ENCODE results near the gene HHATL.

The HHATL gene

DNA sequence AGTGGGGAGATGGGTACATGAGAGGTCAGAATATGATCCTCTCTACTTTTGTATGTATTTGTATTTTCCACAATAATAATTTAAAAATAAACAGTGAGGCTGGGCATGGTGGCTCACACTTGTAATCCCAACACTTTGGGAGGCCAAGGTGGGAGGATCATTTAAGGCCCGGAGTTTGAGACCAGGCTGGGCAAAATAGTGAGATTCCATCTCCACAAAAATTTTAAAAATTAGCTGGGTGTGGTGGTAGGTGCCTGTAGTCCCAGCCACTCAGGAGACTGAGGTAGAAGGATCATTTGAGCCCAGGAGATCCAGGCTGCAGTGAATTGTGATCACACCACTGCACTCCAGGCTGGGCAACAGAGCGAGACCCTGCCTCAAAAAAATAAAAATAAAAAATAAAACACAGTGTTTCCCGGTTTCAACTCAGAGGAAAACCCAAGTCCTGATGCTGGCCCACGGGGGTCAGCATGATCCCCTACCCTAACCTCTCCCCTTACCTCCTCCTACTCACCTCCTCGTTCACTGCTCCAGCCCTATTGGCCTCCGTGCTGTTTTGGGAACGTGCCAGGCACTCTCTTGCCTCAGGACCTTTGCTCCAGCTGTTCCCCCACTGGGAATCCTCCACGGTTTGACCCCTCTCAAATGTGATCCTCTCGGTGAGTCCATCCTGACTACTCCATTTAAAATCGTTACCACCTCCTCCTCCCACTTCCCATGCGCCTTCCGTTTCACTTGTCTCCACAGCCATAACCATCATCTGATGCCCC, 20.1 kb downstream of the HHATL start:
- no peak for DNase-seq

GRCh38 chr3:42681361-42682038, 21.1 kb downstream of the HHATL start:
- no peak for DNase-seq

- DNase-seq, result no peak
Observed at GRCh38 chr3:42680806-42681205, 21.8 kb downstream of the HHATL start.

DNA sequence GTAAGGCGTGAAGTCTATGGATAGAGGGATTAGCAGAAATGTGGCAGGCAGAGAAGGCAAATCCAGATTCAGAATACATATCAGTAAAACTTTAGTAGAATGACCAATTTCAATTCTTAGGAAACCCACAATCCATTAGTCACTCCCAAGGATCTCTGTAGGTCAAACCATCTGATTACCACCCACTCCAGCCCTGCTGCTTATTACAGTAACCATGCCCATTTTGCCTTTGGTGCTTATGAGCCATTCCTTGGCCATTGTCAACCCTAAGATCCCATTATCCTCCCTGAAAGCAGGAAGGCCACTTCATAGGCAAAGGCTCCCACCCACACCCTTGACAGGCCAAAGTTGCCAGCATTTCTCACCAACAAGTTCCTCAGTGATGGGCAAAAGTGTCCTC, 22.3 kb downstream of the HHATL start:
- no peak for DNase-seq

DNA sequence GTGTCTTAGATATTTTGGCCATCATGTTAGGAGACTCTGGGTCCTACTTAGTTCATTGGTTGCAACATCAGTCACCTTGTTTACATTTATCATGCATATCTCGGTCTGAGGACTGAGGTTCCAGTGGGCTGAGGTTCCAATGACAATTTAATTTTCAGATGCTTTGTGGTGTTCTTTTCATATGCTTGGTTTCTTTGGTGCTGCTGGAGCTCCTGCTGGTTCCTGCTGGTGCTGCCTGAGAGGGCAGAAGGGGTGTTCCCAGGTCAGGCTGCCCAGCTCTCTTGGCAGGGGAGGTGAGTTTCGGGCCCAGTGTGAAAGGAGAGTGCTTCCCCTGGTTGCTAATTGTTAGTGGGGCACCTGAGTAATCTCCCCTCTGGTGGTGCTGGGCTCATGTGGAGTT, 24.2 kb downstream of the HHATL start:
- DNase-seq, result no peak

GRCh38 chr3:42675909-42676308, 26.7 kb downstream of the HHATL start:
- DNase-seq, result no peak

- DNase-seq, result no peak
Observed at GRCh38 chr3:42674146-42674545, 28.5 kb downstream of the HHATL start.

DNA sequence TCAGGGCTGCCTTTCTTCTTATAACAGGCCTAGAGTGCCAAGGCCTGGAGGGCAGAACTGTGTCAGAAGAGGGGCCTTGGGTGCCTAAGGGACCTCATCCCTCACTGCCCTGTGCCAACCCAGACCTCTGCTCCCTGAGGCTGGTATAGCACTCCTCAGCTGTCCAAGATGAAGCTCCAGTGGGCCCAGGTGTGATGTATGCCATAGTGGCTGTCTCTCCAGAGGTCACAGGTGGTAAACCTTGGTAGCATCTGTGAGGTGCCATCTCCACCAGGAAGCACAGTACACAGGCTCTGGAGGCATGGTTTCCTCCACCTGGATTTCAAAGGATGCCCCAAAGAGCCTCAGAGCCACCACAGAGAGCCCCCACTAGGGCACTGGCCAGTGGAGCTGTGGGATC, 29.5 kb downstream of the HHATL start:
- DNase-seq, result no peak

- DNase-seq, result no peak
Observed at GRCh38 chr3:42672515-42672914, 30.1 kb downstream of the HHATL start.

- no peak for DNase-seq
Observed at GRCh38 chr3:42670670-42671069, 31.9 kb downstream of the HHATL start.

DNA sequence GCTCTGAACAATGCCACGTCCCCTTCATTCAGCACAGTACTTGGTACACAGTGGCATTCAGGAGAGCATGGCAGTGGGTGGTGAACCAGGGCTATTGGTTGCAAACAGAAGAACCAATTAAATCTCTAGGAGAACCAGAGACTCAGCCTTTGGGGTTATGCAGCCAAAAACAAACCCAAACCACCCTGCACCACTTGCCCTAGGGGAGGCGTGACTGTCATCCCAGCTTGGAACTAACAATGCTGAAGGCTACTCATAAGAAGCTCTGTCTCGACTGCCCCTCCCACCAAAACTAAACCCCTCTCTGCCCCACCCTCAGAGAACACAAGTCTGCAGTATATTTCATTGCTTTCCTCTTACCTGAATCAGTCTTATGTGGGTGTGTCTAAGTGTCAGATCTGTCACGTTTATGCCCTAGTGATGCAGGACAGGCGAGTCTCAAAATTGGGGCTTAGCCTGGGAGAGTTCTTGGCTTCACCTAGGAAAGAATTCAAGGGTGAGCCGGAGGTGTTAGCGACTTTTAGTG, 32.5 kb downstream of the HHATL start:
- DNase-seq, result no peak

DNA sequence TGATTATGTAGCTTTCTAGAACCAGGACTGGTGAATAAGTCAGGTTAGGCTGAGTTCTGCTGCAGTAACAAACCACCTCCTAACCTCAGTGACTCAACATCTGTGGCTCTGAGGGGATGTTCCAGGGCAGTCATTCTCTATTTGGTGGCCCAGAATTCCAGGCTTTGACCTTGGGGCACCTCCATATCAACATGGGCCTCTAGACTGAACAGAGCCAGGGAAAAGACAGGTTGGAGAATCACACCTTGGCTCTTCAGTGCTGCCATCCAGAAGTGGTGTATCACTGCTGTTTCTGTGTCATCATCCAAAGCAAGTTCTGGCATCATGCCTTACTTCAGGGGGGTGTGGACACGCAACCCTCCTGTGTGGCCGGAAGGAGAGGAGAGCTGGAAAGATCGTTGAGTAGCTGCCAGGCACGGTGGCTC, 33.8 kb downstream of the HHATL start:
- DNase-seq, result no peak

DNA sequence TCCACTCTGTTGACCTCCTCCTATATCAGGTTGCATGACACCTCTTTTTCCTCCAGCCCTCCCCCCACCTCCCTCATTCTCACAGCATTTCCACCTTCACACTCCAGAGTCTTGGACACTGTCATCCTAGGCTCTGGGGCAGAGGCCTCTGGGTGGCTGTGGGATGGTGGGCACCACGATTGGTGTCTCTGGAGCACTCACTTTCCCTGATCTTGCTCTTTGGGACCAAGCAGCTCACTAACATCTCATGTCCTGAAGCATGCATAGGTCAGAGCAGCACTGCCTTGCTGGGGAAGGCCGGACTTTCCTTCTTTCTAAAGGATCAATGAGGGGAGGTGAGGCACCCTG, 34.2 kb downstream of the HHATL start:
- no peak for DNase-seq

DNA sequence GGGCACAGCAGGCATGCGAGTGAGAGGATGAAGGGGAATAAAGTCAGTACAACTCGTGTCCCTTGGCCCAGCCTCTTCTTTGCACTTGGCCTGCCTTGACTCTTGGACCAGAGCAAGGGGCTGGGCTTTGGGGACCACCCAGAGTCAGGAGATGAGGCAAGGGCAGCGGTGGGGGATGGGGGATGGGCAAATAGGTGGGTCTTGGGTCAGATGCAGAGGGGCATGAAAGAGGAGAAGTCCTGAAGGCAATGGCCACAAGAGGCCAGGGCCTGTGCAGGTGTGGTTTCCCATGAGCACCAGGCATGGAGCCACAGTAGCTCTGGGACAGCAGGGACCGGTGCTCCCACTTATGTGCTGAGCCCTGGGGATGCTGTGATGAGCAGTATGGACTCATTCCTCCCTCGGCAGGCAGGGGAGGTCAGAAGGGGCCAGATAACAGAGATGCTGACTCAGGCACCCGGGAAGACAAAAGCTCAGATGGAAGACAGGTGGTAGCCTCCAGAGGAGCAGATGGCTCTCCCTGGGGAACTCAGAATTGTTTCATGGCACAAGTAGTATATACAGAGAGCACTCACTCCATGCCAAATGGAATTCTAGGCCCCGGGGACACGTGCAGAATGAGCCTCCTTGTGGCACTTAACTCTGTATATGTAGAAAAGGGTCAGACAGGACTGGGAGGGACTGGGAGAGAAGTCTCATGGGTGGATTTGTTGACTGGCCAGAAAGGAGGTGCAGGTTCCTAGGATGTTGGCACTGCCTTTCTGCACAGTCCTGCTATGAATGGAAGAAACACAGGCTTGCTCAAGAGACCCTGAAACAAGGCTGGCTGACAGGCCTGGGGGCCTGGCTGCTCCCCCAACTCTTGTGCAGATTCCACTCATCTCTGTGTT, 34.8 kb downstream of the HHATL start:
- no peak for DNase-seq

GRCh38 chr3:42667096-42667522, 35.5 kb downstream of the HHATL start:
- DNase-seq, result no peak

GRCh38 chr3:42666577-42666998, 36.0 kb downstream of the HHATL start:
- DNase-seq, result no peak

- no peak for DNase-seq
Observed at GRCh38 chr3:42666022-42666421, 36.6 kb downstream of the HHATL start.

DNA sequence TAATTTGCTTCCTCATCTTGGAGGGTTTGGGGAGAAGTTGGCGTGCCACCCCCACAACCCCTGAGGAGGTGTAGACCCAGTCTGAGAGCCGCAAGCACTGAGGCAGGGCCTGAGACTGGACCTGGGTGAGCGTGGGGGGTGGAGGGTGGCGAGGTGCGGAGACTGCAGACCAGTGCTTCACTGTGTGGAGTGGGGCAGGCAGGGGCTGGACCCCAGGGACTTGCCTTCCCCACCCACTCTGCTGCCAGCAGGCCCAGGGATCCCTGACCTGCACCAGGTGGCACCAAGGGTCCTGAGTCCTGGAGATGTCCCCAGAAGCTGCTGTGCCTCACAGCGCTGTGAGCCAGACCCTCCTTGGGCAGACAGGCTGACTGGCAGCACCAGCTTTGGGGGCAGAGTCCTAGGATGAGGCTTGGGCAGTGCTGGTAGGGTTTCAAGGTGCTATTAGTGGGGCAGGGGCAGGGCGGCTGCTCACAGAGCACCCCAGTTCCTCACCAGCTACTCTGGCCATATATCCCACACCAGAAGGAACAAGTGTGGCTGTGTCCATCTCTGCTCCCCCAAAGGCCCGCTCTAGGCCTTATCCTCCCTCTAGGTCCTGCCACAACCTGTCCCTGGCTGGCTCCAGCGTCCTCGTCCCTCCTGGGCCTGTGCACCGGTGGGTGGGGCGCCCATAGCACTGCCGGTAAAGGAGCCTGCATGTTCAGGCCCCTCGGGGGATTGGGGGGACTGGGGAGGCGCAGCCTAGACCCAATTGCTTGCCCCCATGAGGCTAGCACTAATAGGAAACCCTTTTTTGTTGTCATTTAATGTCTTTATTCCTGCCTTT, 37.3 kb downstream of the HHATL start:
- DNase-seq, result no peak

GRCh38 chr3:42664438-42664803, 38.2 kb downstream of the HHATL start:
- no peak for DNase-seq

DNA sequence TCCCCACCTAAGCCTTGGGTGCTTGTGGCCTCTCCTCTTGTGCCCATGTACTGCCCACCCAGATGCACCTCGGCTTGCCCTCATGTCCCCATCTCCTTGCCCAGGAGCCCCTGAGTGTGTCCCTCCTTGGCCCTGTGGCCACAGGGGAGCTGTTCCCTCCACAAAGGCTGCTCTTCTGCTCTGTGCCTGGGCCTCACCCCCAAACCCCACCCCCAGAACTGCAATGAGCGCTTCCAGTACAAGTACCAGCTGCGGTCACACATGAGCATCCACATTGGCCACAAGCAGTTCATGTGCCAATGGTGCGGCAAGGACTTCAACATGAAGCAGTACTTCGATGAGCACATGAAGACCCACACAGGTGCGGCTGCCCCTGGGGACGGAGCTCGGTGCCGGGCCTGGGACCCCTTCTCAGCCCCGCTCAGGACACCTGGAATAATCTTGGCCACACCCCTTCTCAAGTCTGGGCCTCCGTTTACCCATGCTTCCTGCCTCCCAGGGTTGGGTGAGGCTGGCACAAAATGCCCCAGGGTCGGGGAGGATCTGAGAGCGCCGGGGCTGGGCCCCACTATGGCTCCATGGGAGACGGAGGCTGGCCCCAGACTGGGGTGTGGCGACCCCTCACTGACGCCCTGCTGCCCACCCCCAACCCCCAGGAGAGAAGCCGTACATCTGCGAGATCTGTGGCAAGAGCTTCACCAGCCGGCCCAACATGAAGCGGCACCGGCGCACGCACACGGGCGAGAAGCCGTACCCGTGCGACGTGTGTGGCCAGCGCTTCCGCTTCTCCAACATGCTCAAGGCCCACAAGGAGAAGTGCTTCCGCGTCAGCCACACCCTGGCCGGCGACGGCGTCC, 38.8 kb downstream of the HHATL start:
- DNase-seq, result no peak

DNA sequence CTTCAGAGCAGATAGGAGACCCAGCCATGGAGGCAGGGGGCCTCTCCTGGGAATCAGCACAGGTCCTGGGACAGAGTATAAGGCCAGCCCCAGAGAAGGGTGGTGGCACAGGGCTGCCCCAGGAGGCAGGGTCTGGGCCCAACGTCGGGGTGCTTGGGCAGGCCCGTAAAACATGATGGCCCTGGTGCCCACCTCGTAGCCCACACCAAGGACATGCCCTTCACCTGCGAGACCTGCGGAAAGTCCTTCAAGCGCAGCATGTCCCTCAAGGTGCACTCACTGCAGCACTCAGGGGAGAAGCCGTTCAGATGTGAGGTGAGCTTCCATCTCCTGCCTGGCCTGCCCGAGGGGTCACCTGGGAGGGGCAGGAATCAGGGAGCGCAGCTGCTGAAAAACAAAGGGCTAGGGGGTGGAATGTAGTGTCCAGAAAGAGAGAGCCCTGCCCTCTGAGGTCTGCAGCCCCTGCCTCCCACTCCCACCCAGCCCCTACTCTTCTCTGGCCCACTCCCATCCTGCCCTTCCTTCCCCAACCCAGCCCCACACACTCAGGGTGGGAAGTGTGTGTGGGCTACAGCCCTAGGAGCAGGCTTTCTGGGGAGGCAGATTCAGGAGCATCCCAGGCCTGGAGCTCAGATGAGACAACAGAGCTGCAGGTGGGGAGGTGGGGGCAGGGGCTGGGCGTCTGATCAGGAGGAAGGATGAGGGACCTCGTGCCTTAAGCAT, 39.6 kb downstream of the HHATL start:
- no peak for DNase-seq

Data from activated CD4-positive, alpha-beta T cell treated with anti-CD3 and anti-CD28 coated beads, Interleukin-2, amount 50 U/mL, for 16 hours (primary cell).